Activated T-cell treated with anti-CD3 and anti-CD28 coated beads, Interleukin-2, amount 50 U/mL, for 72 hours (primary cell): ENCODE data around the gene NDUFB4. TPM values are rescaled to one million over a fixed set of nuclear protein-coding genes. Genes with fewer than 3 reads are reported as not detected.
"Not testable (repeated sequence)": the region's sequence is repeated elsewhere in the genome, so short reads cannot be mapped to it uniquely, and the experiment has no call there.

Experiments used
- ATAC-seq, 2 donors: fragments of 150-1000 bp; cut with Tn5 transposase; replicated peaks in 1 of 2; 2 replicates each; pipeline ENCODE4 v1.10.0; 2021; ENCODE audit warnings: moderate library complexity in 2 of 2, mild to moderate bottlenecking in 1 of 2
- DNase-seq, 2 donors: peaks; one replicate each; pipeline ENCODE4 v3.0.0; 2021 to 2022; ENCODE audit warnings: mixed read lengths in 1 of 2
- H3K27ac Mint-ChIP-seq: one replicate; pipeline ENCODE4 v1.8.0; 2022; ENCODE audit warnings: mild to moderate bottlenecking, moderate library complexity, mixed read lengths
- H3K27me3 Mint-ChIP-seq: one replicate; pipeline ENCODE4 v1.8.0; 2022; ENCODE audit warnings: low read depth, mixed read lengths
- H3K36me3 Mint-ChIP-seq, 2 donors: one replicate each; pipeline ENCODE4 v1.8.0; 2022; ENCODE audit warnings: mixed read lengths in 2 of 2, mild to moderate bottlenecking in 1 of 2; ENCODE audit not compliant: insufficient read depth in 2 of 2
- H3K4me1 Mint-ChIP-seq: one replicate; pipeline ENCODE4 v1.8.0; 2022; ENCODE audit warnings: low read depth, mixed read lengths
- H3K4me3 Mint-ChIP-seq, 2 donors: one replicate each; pipeline ENCODE4 v1.8.0; 2022; ENCODE audit warnings: mild to moderate bottlenecking in 2 of 2, mixed read lengths in 2 of 2, moderate library complexity in 2 of 2
- H3K9me3 Mint-ChIP-seq, 2 donors: one replicate each; pipeline ENCODE4 v1.8.0; 2022; ENCODE audit warnings: mixed read lengths in 2 of 2
- total RNA-seq, 2 donors: library from RNA; stranded (reverse); gene quantifications; one replicate each; pipeline ENCODE4 v1.2.3, GENCODE V29; 2022

The NDUFB4 gene
- total RNA-seq, 2 donors from 2014 or later = 97.1 to 106 TPM

DNA sequence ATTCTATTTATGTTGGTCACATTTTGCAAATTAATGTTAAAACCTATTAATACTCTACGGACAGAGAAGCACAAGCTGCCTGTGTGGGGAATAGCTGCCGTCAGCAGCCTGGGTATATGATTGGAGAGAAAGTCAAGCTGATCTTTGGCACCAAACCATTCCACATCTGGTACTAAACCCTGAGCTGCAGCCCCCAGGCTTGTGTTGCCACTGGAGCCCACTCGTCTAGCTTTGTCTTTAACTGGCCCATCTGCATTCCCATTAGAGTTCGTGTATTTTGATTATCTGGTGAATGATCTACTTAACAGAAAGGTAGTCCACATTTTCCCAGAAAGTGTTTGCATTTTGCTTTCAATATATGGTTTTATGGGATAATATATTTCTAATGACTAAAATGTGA is 5.4 kb downstream of the NDUFB4 start:
- no peaks in the 10 kb centered on the region for H3K27me3 Mint-ChIP-seq
- DNase-seq (no peak), ATAC-seq (no peak)
- no peaks in the 10 kb centered on the region for H3K9me3 Mint-ChIP-seq
- no peak overlapping the region for H3K4me3 Mint-ChIP-seq
- peaks cover 4 to 6% of the 10 kb centered on the region in 2 donors for H3K36me3 Mint-ChIP-seq
- no peaks in the 10 kb centered on the region for H3K4me1 Mint-ChIP-seq
- H3K27ac Mint-ChIP-seq = no peak overlapping the region

DNA sequence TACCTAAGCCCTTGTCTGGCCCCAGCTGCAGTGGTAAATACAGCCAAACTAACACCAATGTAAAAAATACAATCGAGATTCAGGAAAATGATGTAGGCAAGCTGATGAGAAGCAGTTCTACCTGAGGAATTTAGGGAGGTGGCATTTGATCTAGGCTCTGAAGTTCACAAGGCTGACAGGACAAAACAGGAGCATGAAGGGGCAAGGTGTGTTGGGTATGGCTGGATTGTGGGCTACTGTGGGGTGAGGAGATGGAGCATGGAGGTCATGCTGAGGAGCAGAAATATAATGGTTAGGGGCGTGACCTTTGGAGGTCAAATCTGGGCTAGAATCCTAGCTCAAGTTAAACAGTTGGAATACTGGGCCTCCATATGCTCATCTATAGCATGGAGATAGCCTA is 6.5 kb downstream of the NDUFB4 start:
- no peaks in the 10 kb centered on the region for H3K27me3 Mint-ChIP-seq
- no peak overlapping the region for H3K4me3 Mint-ChIP-seq
- peaks cover 4 to 6% of the 10 kb centered on the region in 2 donors for H3K36me3 Mint-ChIP-seq
- DNase-seq (no peak), ATAC-seq (no peak)
- no peaks in the 10 kb centered on the region for H3K9me3 Mint-ChIP-seq
- peak overlapping the region; percentile 0 for H3K27ac Mint-ChIP-seq
- H3K4me1 Mint-ChIP-seq = no peaks in the 10 kb centered on the region

DNA sequence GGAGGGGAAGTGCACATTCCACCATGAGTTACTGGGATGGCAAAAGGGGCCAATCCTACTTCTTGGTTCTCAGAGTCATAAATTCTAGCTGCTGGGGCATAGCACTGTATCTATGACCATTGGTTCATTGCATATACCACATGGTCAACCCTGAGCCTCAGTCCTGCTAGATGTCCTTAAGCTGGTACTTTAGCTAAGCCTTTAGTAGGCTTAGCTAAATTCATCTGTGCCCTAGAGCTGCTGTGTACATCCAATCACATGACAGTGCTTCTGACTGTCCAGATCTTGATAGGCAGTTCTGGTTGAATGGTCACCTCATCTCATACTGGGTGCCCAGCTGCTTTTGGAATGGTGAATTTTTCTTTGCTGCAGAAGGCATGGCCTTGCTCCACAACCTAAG is 8.2 kb downstream of the NDUFB4 start:
- H3K9me3 Mint-ChIP-seq = no peaks in the 10 kb centered on the region
- H3K27ac Mint-ChIP-seq = no peak overlapping the region
- ATAC-seq (peak in 1 of 2 donors; percentile 7), DNase-seq (no peak)
- no peak overlapping the region for H3K4me3 Mint-ChIP-seq
- no peaks in the 10 kb centered on the region for H3K4me1 Mint-ChIP-seq
- H3K27me3 Mint-ChIP-seq = no peaks in the 10 kb centered on the region
- peaks cover 4 to 6% of the 10 kb centered on the region in 2 donors for H3K36me3 Mint-ChIP-seq

DNA sequence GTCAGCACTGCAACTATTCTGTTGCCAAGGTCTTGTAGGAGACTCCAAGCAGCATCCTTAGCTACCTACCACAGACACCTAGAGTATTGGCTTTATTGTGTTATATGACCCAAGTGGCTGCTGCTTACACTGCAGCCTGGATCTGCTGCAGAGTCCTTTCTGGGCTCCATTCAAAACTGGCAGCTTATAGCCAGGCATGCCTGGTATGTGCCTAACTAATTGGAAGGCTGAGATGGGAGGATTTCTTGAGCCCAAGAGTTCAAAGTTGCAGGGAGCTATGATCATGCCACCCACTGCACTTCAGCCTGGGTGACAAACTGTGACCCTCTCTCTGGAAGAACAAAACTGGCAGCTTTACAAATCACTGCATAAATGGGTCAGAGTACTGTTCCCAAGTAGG is 8.6 kb downstream of the NDUFB4 start:
- Mint-ChIP-seq H3K9me3 (no peaks in the 10 kb centered on the region), H3K27me3 (peaks cover 3% of the 10 kb centered on the region), H3K36me3 (peaks cover 4 to 6% of the 10 kb centered on the region in 2 donors), H3K27ac (no peak overlapping the region), H3K4me1 (no peaks in the 10 kb centered on the region), H3K4me3 (no peak overlapping the region)
- no peak for DNase-seq
- peak in 1 of 2 donors; percentile 23 for ATAC-seq

DNA sequence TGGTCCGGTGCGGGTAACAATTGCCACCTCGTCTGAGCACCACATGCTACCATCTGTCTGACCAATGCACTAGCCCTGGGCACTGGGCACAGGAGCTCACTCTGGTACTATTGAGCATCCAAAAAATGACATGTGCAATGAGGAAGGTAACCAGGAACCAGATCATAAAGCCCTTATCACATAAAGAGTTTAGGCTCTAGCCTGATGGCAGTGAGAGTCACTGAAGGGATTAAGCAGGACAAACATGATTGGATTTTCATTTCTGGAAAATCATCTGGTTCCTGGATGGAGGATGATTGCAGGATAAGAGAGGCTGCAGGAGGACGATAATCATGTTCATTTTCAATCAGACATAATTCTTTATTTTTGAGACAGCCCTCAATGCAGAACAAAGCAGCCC is 12.4 kb downstream of the NDUFB4 start:
- no peak for DNase-seq
- Mint-ChIP-seq H3K27me3 (peaks cover 7% of the 10 kb centered on the region), H3K4me3 (no peak overlapping the region), H3K27ac (no peak overlapping the region), H3K36me3 (no peaks in the 10 kb centered on the region), H3K9me3 (no peaks in the 10 kb centered on the region), H3K4me1 (no peaks in the 10 kb centered on the region)
- no peak for ATAC-seq

DNA sequence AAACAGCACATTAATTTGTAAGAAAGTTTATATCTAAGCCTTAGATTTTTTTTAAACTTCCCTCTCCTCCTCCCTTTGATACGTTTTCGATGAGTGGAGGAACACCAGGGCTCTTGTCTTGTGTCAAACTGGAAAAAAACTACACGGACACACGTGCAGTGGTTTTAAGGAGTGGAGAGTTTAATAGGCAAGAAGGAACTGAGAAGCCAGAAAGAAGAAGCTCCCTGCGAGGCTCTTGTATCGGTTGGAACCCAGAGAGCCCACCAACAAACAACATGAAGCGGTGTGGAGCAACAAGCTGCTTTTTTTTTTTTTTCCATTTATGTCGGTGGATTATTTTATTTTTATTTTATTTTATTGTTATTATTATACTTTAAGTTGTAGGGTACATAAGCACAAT is 18.6 kb downstream of the NDUFB4 start:
- DNase-seq = no peak

DNA sequence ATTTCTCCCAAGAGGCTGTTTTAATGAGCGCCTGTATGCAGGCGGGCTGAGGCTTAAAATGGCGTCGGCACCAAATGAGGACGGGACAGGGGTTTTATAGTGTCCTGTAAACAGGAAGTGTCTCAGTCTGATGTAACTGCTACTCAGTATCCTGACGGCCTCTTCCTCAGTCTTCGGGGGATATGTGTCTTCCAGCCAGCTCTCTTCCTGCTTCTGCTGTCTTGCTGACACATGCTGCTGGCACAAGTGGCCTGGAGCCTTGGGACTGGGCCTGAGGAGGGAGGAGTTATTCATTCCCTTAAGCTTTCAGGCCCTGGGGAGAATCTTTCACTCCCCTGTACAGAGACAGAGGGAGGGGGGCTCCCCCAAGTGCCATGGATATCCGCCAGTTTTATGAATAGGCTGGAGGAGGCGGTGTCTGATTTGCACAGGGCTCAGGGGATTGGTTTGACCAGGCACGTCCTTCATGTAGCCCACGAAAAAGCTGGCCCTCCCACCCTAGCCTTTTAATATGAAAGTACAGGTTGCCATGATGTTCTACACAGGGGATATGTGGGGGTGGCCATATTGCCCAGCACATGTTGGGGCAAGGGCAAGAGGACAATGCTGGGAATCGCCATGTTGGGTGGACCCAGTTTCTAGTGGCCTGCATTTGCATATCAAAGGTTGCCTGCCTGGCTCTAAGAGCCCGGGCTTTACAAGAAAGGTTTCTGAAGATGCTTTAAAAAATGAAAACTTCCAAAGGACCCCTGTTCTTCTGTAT is 19.9 kb downstream of the NDUFB4 start:
- H3K36me3 Mint-ChIP-seq = no peaks in the 10 kb centered on the region
- peaks cover 5% of the 10 kb centered on the region for H3K4me1 Mint-ChIP-seq
- H3K4me3 Mint-ChIP-seq = no peak overlapping the region
- ATAC-seq (no peak), DNase-seq (no peak)
- no peaks in the 10 kb centered on the region for H3K9me3 Mint-ChIP-seq
- no peak overlapping the region for H3K27ac Mint-ChIP-seq
- H3K27me3 Mint-ChIP-seq = no peaks in the 10 kb centered on the region

More for the DNA sequence above, 18.6 kb downstream of the NDUFB4 start:
- H3K4me1 Mint-ChIP-seq = peaks cover 5% of the 10 kb centered on the region
- H3K4me3 Mint-ChIP-seq = no peak overlapping the region
- H3K9me3 Mint-ChIP-seq = no peaks in the 10 kb centered on the region
- H3K36me3 Mint-ChIP-seq = no peaks in the 10 kb centered on the region
- H3K27ac Mint-ChIP-seq = no peak overlapping the region
- H3K27me3 Mint-ChIP-seq = peaks cover 5% of the 10 kb centered on the region
- ATAC-seq = no peak

DNA sequence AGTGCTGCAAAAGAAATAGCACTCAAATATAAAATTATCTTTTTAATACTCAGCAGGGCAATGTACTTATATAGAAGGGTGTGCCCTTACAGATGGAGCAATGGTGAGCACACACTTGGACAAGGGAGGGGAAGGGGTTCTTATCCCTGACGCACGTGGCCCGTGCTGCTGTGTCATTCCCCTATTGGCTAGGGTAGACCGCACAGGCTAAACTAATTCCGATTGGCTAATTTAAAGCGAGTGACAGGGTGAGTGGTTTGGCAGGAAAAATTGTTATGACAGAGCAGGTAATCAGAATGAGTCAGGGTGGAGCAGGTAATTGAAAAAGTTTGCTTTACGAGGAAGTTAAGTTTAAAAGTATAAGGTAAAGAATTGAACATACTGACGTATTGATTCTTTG is 20.6 kb downstream of the NDUFB4 start:
- DNase-seq, H3K27me3 Mint-ChIP-seq, H3K36me3 Mint-ChIP-seq, ATAC-seq, H3K4me1 Mint-ChIP-seq, H3K9me3 Mint-ChIP-seq, H3K27ac Mint-ChIP-seq, H3K4me3 Mint-ChIP-seq: not testable (repeated sequence)

DNA sequence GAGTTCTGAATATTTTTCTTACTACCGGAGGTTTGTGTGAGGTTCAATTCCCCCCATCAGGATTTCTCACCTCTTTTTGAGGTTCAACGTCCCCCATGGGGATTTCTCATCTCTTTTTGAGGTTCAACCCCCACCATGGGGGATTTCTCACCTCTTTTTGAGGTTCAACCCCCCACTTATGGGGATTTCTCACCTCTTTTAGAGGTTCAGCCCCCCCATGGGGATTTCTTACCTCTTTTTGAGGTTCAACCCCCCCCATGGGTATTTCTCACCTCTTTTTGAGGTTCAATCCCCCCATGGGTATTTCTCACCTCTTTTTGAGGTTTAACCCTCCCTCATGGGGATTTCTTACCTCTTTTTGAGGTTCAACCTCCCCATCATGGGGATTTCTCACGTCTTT is 26.3 kb downstream of the NDUFB4 start:
- Mint-ChIP-seq H3K9me3 (peaks cover 12 to 15% of the 10 kb centered on the region in 2 donors), H3K36me3 (peaks cover 5 to 16% of the 10 kb centered on the region in 2 donors)
- ATAC-seq = no peak

DNA sequence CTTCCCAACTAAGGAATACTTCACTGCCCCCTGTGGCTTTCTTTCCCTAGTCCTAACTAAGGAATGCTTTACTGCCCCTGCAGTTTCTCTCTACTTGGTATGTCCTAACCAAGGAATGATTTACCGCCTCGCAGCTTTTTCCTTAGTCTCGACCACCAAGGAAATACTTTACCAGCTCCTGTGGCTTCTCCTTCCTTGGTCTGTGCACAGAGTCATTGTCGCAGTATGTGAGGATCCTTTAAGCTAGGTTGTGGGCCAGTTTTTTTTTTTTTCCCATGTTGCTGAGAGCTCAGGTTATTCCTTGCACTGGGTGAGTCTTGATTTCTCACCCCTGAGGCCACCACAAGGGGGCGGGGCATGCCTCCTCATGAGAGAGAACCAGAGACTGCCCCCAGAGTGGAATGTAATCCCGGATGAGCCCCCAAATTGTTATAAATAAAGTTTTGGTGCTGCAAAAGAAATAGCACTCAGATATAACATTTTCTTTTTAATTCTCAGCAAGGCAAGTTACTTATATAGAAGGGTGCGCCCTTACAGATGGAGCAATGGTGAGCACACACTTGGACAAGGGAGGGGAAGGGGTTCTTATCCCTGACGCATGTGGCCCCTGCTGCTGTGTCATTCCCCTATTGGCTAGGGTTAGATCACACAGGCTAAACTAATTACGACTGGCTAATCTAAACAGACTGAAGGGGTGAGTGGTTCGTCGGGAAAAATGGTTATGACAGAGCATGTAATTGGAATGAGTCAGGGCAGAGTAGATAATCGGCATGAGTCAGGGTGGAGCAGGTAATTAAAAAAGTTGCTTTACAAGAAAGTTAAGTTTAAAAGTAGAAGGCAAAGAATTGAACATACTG is 27.0 kb downstream of the NDUFB4 start:
- no peak overlapping the region for H3K4me3 Mint-ChIP-seq
- DNase-seq = peak; percentile 10 to 13
- H3K9me3 Mint-ChIP-seq = peaks cover 12 to 15% of the 10 kb centered on the region in 2 donors
- ATAC-seq = no peak
- H3K27ac Mint-ChIP-seq = no peak overlapping the region
- no peaks in the 10 kb centered on the region for H3K4me1 Mint-ChIP-seq
- peaks cover 5 to 16% of the 10 kb centered on the region in 2 donors for H3K36me3 Mint-ChIP-seq
- H3K27me3 Mint-ChIP-seq = no peaks in the 10 kb centered on the region

More for the DNA sequence above, 26.3 kb downstream of the NDUFB4 start:
- Mint-ChIP-seq H3K27ac (no peak overlapping the region), H3K27me3 (no peaks in the 10 kb centered on the region), H3K4me3 (no peak overlapping the region), H3K4me1 (no peaks in the 10 kb centered on the region)
- no peak for DNase-seq

DNA sequence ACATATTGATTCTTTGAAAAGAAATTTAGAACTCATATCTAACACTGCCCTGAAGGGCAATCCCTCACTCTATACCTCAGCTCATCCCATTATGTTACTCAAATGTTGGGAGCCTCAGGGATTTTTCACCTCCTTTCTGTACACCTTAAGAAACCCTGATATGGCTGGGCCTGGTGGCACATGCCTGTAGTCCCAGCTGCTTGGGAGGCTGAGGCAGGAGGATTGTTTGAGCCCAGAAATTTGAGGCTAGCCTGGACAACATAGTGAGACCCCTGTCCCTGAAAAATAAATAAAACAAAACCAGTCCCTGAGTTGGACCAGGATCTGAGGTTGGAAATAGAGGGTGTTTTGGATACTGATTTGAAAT is 27.6 kb downstream of the NDUFB4 start:
- Mint-ChIP-seq H3K27me3 (no peaks in the 10 kb centered on the region), H3K9me3 (peaks cover 12 to 15% of the 10 kb centered on the region in 2 donors), H3K4me1 (no peaks in the 10 kb centered on the region), H3K4me3 (no peak overlapping the region), H3K27ac (no peak overlapping the region), H3K36me3 (peaks cover 5 to 16% of the 10 kb centered on the region in 2 donors)
- no peak for DNase-seq
- ATAC-seq = no peak

DNA sequence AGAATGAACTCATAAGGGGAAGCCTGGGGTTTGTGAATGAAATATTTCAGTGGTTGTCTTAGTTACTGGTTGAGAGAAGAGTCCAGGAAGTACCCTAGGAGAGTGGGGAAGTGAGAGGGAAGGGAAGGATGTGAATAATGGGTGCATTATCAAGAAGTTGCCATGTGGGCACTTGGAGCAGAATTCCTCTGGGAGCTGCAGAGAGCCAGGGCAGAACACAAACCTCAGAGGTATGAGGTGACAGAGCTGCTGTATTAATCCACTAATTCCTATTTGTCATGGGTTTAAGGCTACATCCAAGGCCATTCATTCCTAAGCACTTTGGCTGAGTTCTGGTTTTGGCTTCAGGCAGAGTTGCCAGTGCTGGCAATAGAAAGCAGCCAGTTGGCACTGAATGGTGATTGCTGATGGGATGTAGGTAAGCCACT is 29.0 kb downstream of the NDUFB4 start:
- no peaks in the 10 kb centered on the region for H3K27me3 Mint-ChIP-seq
- no peaks in the 10 kb centered on the region for H3K4me1 Mint-ChIP-seq

DNA sequence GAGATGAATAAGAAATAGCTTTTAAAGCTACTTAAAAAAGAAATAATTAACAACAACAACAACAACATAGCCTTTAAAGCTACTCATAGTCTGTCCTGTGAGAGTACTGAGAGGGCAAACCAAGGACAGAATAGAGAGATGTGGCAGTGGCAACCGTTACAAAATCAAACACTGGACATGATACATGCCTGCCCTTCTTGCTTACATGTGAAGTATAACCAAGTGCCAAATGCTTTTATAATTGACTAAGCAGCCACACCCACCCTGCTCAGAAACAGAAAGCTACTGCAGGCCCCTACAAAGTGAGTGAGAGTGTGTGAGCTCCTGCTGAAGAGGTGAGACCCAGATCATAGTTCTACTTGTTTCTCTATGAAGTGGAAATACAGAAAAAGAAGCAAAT is 38.4 kb downstream of the NDUFB4 start:
- H3K9me3 Mint-ChIP-seq = peaks cover 4 to 6% of the 10 kb centered on the region in 2 donors
- H3K36me3 Mint-ChIP-seq = peaks cover under 1 to 4% of the 10 kb centered on the region in 2 donors
- ATAC-seq (no peak), DNase-seq (no peak)
- no peak overlapping the region for H3K4me3 Mint-ChIP-seq
- H3K27me3 Mint-ChIP-seq = no peaks in the 10 kb centered on the region
- H3K27ac Mint-ChIP-seq = no peak overlapping the region
- no peaks in the 10 kb centered on the region for H3K4me1 Mint-ChIP-seq

More for the DNA sequence above, 29.0 kb downstream of the NDUFB4 start:
- no peak for DNase-seq
- Mint-ChIP-seq H3K36me3 (peaks cover 5 to 16% of the 10 kb centered on the region in 2 donors), H3K9me3 (peaks cover 12 to 15% of the 10 kb centered on the region in 2 donors), H3K4me3 (no peak overlapping the region), H3K27ac (no peak overlapping the region)
- no peak for ATAC-seq
